Measurements from ENCODE around the gene DSCAML1.

DSCAML1 gene

GRCh38 chr11:117482881-117483280, 314.1 kb downstream of the DSCAML1 start:
- DNase-seq, result no peak

GRCh38 chr11:117481885-117482284, 315.1 kb downstream of the DSCAML1 start:
- no peak for DNase-seq

GRCh38 chr11:117481036-117481435, 316.0 kb downstream of the DSCAML1 start:
- DNase-seq, result no peak

- DNase-seq, result no peak
Observed at GRCh38 chr11:117480221-117480620, 316.8 kb downstream of the DSCAML1 start.

- no peak for DNase-seq
Observed at GRCh38 chr11:117479372-117479771, 317.6 kb downstream of the DSCAML1 start.

- DNase-seq, result peak; percentile 47
Observed at GRCh38 chr11:117478926-117479325, 318.1 kb downstream of the DSCAML1 start.

GRCh38 chr11:117478126-117478860, 318.7 kb downstream of the DSCAML1 start:
- no peak for DNase-seq

- DNase-seq, result no peak
Observed at GRCh38 chr11:117477721-117478120, 319.3 kb downstream of the DSCAML1 start.

- no peak for DNase-seq
Observed at GRCh38 chr11:117476531-117477142, 320.4 kb downstream of the DSCAML1 start.

GRCh38 chr11:117475716-117476530, 321.1 kb downstream of the DSCAML1 start:
- DNase-seq, result no peak

GRCh38 chr11:117473481-117474091, 323.4 kb downstream of the DSCAML1 start:
- DNase-seq, result peak; percentile 94

GRCh38 chr11:117471776-117472175, 325.2 kb downstream of the DSCAML1 start:
- DNase-seq, result no peak

GRCh38 chr11:117470576-117470975, 326.4 kb downstream of the DSCAML1 start:
- DNase-seq, result no peak

GRCh38 chr11:117468888-117469287, 328.1 kb downstream of the DSCAML1 start:
- no peak for DNase-seq

- no peak for DNase-seq
Observed at GRCh38 chr11:117467770-117468169, 329.2 kb downstream of the DSCAML1 start.

GRCh38 chr11:117466966-117467365, 330.1 kb downstream of the DSCAML1 start:
- DNase-seq, result no peak

GRCh38 chr11:117465236-117465997, 331.6 kb downstream of the DSCAML1 start:
- no peak for DNase-seq

GRCh38 chr11:117464778-117465177, 332.2 kb downstream of the DSCAML1 start:
- no peak for DNase-seq

GRCh38 chr11:117462864-117463247, 334.2 kb downstream of the DSCAML1 start:
- DNase-seq, result no peak

- no peak for DNase-seq
Observed at GRCh38 chr11:117462183-117462863, 334.7 kb downstream of the DSCAML1 start.

GRCh38 chr11:117461396-117462182, 335.4 kb downstream of the DSCAML1 start:
- no peak for DNase-seq
